ENCODE data around the gene DDC. TPM values are rescaled to one million over a fixed set of nuclear protein-coding genes. Genes with fewer than 3 reads are reported as not detected.

Gene DDC
- total and polyA plus RNA-seq, 2 donors (not counting 3 experiments of a cell fraction or from before 2014, with no cell fraction given), result not detected

- Histone ChIP-seq H3K9me1 (replicated peaks; ENCODE audit: control insufficient read depth, extremely low read depth, insufficient read depth, low read length) (no peaks in the 10 kb centered on the region), H3K9ac (replicated peaks; ENCODE audit: extremely low read depth, insufficient read depth, low read length) (no peak overlapping the region), H3K36me3 (ENCODE audit: control insufficient read depth in 2 of 2, extremely low read depth in 1 of 2, insufficient read depth in 2 of 2, low read length in 2 of 2) (no peaks in the 10 kb centered on the region), H3K4me1 (ENCODE audit: control insufficient read depth, extremely low read depth, insufficient read depth, low read length) (no peaks in the 10 kb centered on the region), H3K4me3 (replicated peaks in 1 of 3; ENCODE audit: insufficient read depth in 1 of 3, low read depth in 1 of 3, low read length in 3 of 3) (no peak overlapping the region), H4K20me1 (replicated peaks; ENCODE audit: control insufficient read depth, extremely low read depth, insufficient read depth, low read length) (no peaks in the 10 kb centered on the region), H3K27ac (ENCODE audit: insufficient read depth, low read depth, low read length) (no peak overlapping the region), H3K27me3 (ENCODE audit: control insufficient read depth in 2 of 2, insufficient read depth in 2 of 2, low read length in 2 of 2) (peaks cover 0 to 6% of the 10 kb centered on the region in 2 experiments), H3K79me2 (ENCODE audit: control insufficient read depth, insufficient read depth, low read length) (no peaks in the 10 kb centered on the region), H3K4me2 (ENCODE audit: insufficient read depth, low read length) (no peak overlapping the region), H2AFZ (ENCODE audit: low read depth, low read length) (no peak overlapping the region), H3K9me3 (replicated peaks; ENCODE audit: control insufficient read depth, insufficient read depth, low read length) (no peaks in the 10 kb centered on the region)
- intact Hi-C loops (cut with micrococcal nuclease) (no loop called here), dilution Hi-C loops (cut with MboI; ENCODE audit: extremely low pct_ligation_motif_present, low sequenced_read_pairs) (no loop called here)
- ChIA-PET CTCF (no interaction called here), POLR2A (no interaction called here)
- DNase-seq (ENCODE audit: low read depth, low spot score) (no peak), FAIRE-seq (no peak)
- TF ChIP-seq GATA2 (IDR thresholded peaks at IDR 0.05; ENCODE audit: insufficient read depth, insufficient read length, low read depth, low read length) (no peak), FOS (IDR thresholded peaks at IDR 0.05; ENCODE audit: borderline replicate concordance, insufficient read depth, low read length) (no peak), MAX (IDR thresholded peaks at IDR 0.05; ENCODE audit: insufficient read depth, insufficient read length) (no peak), EZH2 (IDR thresholded peaks at IDR 0.05; ENCODE audit: borderline replicate concordance, low read depth, low read length, severe bottlenecking) (no peak), JUN (IDR thresholded peaks at IDR 0.05; ENCODE audit: borderline replicate concordance, insufficient read depth, insufficient read length, low read depth) (no peak), POLR2AphosphoS5 (IDR thresholded peaks at IDR 0.05; ENCODE audit: insufficient read depth, low read depth, low read length) (no peak), MYC (IDR thresholded peaks at IDR 0.05; ENCODE audit: low read depth, low read length) (no peak), POLR2A (IDR thresholded peaks at IDR 0.05; ENCODE audit: low read depth, low read length) (no peak)
- TF ChIP-seq, protein P1, sequence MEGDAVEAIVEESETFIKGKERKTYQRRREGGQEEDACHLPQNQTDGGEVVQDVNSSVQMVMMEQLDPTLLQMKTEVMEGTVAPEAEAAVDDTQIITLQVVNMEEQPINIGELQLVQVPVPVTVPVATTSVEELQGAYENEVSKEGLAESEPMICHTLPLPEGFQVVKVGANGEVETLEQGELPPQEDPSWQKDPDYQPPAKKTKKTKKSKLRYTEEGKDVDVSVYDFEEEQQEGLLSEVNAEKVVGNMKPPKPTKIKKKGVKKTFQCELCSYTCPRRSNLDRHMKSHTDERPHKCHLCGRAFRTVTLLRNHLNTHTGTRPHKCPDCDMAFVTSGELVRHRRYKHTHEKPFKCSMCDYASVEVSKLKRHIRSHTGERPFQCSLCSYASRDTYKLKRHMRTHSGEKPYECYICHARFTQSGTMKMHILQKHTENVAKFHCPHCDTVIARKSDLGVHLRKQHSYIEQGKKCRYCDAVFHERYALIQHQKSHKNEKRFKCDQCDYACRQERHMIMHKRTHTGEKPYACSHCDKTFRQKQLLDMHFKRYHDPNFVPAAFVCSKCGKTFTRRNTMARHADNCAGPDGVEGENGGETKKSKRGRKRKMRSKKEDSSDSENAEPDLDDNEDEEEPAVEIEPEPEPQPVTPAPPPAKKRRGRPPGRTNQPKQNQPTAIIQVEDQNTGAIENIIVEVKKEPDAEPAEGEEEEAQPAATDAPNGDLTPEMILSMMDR (IDR thresholded peaks at IDR 0.05; ENCODE audit: extremely low read depth in 1 of 2, insufficient read depth in 1 of 2, low read depth in 1 of 2, low read length in 2 of 2), result no peak
- BruUV-seq (replicated peaks), result no TSS peak
Observed at GRCh38 chr7:50411332-50411731, 153.9 kb downstream of the DDC start.
